Glomerular endothelial cell (primary cell): ENCODE results near the gene BLM. TPM values are rescaled to one million over a fixed set of nuclear protein-coding genes. Genes with fewer than 3 reads are reported as not detected.

Experiments used
- DNase-seq: peaks from one replicate; pipeline ENCODE4 v3.0.0-alpha.2; 2011; ENCODE audit warnings: low read depth, low spot score; ENCODE audit errors: extremely low read depth
- total RNA-seq: library from RNA; depleted of rRNA; stranded (reverse); fragments of >200 nt; gene quantifications from 2 replicates; pipeline ENCODE4 v1.2.3, GENCODE V29; 2015

Gene BLM
- total RNA-seq, 1 donor from 2014 or later, result 4.1 TPM

DNA sequence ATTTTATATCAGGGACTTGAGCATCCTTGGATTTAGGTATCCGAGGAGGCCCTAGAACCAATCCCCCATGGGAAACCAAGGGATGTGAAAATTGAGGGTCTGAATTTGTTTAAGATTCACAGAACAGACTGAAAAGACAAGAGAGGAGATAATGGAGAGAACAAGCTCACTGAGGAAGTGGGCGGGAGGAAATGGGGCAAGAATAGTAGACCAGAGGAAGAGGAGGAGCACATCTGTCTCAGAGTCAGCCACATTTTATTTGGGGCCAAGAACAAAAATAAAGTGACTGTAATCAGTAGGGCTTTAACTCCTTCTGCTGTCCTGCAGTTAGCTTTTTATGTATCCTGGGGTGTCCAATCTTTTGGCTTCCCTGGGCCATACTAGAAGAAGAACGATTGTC, 63.8 kb downstream of the BLM start:
- no peak for DNase-seq

- DNase-seq, result no peak
These were observed 65.3 kb downstream of the BLM start for GRCh38 chr15:90782442-90782841.

DNA sequence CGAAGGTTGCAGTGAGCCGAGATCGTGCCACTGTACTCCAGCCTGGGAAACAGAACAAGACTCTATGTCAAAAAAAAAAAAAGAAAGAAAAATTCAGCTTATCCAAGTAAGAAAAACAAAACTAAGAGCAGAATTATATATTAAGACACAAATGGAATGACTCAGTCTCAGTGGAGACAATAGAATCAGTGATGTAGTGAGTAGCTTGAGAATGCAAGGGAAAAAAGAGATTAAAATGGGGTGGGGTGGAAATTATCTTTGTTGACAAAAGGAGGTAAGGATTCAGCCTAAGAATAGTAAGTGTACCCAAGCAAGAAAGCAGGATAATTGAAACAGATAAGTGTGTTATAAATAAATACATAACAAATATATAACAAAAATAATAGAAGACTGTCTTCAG, 70.7 kb downstream of the BLM start:
- DNase-seq, result no peak

DNA sequence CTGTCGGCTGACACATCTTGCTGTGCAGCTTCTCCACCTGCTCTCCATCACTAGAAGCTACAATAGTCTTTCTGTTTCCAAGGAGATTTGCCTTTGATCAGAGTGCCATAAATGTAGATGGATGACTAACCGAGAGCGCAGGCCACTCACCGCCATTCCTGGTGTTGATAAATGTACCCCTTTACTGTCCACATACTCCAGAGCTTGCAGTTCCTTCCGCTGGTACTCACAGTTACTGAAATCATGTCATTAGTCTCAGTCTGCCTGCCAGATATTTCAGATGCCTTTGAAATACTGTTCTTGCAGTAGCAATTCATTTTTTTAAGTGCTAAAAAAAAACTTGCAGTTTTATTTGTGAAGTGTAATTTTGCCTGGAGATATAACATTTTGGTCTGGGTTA, 72.3 kb downstream of the BLM start:
- no peak for DNase-seq

- no peak for DNase-seq
These were observed 72.9 kb downstream of the BLM start for GRCh38 chr15:90790057-90790456.

DNA sequence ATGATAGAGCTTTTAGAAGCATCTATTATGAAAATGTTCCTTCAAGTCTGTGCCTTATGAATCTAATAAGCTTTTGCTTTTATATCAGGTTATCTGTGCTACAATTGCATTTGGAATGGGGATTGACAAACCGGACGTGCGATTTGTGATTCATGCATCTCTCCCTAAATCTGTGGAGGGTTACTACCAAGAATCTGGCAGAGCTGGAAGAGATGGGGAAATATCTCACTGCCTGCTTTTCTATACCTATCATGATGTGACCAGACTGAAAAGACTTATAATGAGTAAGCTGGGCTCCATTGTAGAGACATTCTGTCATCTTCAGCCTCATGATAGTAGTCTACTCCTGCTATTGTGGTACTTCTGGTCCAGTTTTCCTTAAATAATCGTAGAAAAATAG, 73.4 kb downstream of the BLM start:
- no peak for DNase-seq

- DNase-seq, result no peak
These were observed 77.4 kb downstream of the BLM start for GRCh38 chr15:90794538-90794937.

GRCh38 chr15:90799639-90800170, 82.6 kb downstream of the BLM start:
- DNase-seq, result no peak

- DNase-seq, result no peak
These were observed 84.7 kb downstream of the BLM start for GRCh38 chr15:90801803-90802202.

DNA sequence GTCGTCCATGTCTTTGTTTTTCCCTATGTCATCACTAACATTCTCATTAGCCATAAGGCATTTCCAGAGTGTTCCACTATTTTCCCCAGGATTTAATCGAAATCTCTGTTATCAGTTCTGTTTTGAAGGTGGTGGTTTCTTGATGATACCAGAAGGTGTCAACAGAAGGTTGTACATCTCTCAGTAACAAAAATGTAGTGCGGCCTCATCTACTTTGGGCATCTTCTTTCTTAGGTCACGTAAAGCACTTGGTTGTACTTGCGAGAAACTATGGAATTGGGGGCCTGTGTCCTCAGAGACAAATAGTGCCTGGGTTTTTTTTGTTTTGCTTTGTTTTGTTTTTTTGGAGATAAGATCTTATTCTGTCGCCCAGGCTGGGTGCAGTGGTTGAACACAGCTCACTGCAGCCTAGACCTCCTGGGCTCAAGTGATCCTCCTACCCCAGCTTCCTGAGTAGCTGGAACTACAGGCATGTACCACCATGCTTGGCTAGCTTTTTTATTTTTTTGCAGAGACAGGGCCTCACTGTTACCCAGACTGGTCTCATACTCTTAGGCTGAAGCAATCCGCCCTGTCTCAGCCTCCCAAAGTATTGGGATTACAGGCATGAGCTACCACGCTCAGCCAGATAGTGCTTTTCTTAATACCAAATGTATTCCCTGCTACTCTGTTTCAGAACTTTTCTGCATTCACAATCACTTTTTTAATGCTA, 90.1 kb downstream of the BLM start:
- no peak for DNase-seq

DNA sequence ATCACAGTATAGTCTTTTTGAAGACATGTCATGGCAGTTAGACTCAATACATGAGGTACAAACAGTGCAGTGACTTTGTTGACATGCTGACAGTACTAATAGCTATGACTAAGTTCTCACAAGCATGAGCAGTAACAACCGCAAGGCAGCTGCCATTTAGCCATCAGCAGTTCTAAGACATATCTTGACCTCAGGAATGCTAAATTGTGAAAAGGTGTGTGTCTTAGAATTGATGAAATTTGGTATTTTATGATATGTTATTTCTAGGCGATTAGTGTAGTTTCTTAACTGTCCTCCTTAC, 90.6 kb downstream of the BLM start:
- no peak for DNase-seq

- DNase-seq, result no peak
These were observed 91.5 kb downstream of the BLM start for GRCh38 chr15:90808517-90809235.

GRCh38 chr15:90809536-90809935, 92.4 kb downstream of the BLM start:
- no peak for DNase-seq

DNA sequence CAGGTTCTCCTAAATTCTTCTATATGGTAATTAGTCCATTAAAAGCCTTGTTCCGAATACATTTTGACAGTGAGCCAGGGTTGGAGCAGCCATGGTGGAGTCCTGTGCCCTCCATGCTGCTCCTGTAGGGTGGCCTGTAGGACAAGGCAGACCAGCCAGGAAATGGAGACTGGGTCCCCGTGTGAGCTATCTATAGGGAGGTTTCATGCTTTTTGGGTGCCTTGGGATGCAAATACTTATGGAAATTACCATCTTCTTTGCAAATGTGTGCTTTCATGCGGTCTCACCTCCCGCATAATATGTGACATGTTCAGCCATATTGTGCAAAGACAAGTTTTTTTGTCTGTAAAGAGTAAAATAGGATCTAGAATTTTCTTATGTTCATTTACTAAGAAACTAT, 93.2 kb downstream of the BLM start:
- DNase-seq, result no peak

GRCh38 chr15:90812171-90812957, 95.2 kb downstream of the BLM start:
- DNase-seq, result no peak

- no peak for DNase-seq
These were observed 95.8 kb downstream of the BLM start for GRCh38 chr15:90812958-90813265.

DNA sequence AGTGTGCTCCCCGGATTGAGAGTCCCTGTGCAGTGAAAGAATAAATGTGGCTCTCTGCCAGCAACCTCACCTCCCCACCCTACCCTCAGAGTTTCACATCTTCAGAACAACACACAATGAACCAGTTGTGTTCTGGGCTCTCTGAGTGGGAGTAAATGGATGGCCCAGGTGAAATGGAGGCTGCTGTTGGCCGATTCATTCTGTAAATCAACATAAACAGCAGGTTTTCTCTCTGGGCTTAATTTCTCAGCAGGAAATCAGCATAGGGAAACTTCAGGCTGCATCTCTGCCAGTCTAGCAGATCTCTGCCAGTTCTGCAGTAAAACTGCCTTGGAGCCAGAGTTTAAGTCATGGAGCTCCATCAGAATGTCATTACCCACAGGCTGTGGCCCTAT, 96.6 kb downstream of the BLM start:
- no peak for DNase-seq

- no peak for DNase-seq
These were observed 97.2 kb downstream of the BLM start for GRCh38 chr15:90814191-90814821.

DNA sequence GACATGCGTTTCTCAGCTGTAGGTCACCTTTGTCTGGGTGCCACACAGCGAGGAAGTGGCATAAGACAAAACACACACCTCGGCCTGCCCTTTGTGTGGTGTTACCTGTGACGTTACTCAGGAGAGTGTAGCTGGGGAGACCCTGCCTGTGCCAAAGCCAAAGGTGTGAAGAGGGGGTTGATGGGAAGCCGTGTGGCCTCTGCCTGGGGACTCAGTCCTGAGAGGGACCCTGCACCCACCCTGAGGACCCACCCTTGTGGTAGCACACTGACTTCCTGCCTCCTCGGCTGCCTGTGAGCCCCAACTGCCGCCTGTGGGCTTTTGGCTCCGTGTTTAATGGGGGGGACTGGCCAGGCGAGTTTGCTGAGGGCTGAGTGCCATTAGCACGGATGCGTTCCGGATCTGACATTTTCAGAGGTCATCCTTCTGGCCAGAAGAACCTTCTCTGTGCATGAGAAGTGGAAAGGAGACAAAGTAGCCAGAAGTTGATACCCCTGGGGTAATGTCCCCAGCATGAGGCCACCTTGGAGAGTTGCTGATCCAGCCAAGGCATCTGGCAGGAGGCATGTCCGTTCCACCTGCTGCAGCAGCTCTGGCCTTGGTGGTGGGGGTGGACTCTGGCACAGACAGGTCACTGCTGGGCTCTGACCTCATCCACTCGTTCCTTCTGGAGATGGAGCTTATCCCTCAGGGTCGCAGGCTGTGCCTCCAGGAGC, 99.4 kb downstream of the BLM start:
- no peak for DNase-seq

- no peak for DNase-seq
These were observed 100.2 kb downstream of the BLM start for GRCh38 chr15:90817117-90818057.
